GM19452 (cell line): ENCODE measurements around the gene CERS6.
"Not testable (repeated sequence)": the region's sequence is repeated elsewhere in the genome, so short reads cannot be mapped to it uniquely, and the experiment has no call there.

ENCODE experiments used
- ATAC-seq: cut with Tn5 transposase; IDR thresholded peaks from one replicate; pipeline ENCODE4 v1.9.1; 2021; ENCODE audit not compliant: unreplicated experiment

Gene CERS6

GRCh38 chr2:168662651-168663208 is 206.7 kb downstream of the CERS6 start:
- ATAC-seq, result no peak

GRCh38 chr2:168663993-168664392 is 207.9 kb downstream of the CERS6 start:
- no peak for ATAC-seq

DNA sequence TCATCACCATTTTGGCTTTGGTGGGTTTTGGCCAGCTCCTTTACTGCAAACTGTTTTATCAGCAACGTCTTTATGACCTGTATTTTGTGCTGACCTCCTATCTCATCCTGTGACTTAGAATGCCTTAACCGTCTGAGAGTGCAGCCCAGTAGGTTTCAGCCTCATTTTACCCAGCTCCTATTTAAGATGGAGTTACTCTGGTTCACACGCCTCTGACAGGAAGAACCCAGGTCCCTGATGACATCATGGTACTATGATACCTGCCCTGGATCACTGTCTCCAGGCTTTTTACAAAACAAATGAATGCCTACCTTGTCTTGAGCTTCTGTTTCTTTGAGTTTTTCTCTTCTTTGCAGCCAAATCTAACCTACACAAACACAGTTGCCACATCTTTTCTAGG is 208.6 kb downstream of the CERS6 start:
- not testable (repeated sequence) for ATAC-seq

GRCh38 chr2:168666339-168666738 is 210.3 kb downstream of the CERS6 start:
- ATAC-seq, result no peak

DNA sequence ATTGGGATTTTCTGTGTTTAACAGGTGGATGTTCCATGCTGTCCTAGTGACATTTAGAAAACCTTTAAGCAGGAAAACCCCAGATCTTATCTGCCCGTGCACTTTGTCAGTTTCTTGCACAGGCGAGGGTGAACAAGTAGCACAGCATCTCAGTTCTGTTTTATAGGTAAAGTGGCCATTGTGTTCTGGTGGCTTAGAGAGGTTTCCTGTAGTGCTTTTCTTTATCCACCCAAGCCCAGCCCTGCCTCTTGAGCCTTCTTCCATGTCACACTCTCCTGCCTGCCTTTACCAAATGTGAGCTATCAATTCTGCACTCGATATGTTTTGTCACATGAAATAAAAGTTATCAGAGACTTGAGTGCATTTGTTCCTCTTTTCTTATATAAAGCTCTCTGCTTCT is 211.1 kb downstream of the CERS6 start:
- ATAC-seq, result no peak

DNA sequence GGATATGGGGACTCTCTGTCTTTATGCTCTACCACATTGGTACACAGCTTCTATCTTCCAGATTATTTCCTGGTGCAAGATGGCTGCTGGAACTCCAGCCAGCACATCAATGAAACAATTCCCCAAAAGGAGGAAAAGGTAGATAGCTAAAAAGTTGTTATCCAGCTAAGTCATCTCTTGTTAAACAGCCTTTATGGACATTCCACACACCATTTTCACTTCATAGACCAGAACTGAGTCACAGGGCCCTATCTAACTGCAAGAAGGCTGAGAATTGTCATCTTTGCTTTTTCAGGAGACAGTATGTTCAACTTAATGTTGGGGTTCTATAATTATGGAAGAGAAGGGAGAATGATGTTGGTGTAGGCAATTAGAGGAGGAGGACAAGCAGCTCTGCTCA is 213.1 kb downstream of the CERS6 start:
- no peak for ATAC-seq

- ATAC-seq, result no peak
These were observed 214.4 kb downstream of the CERS6 start for GRCh38 chr2:168670478-168670877.

GRCh38 chr2:168671932-168672331 is 215.9 kb downstream of the CERS6 start:
- ATAC-seq, result no peak

GRCh38 chr2:168673265-168674189 is 217.5 kb downstream of the CERS6 start:
- ATAC-seq, result no peak

- ATAC-seq, result no peak
These were observed 222.2 kb downstream of the CERS6 start for GRCh38 chr2:168678153-168678853.

DNA sequence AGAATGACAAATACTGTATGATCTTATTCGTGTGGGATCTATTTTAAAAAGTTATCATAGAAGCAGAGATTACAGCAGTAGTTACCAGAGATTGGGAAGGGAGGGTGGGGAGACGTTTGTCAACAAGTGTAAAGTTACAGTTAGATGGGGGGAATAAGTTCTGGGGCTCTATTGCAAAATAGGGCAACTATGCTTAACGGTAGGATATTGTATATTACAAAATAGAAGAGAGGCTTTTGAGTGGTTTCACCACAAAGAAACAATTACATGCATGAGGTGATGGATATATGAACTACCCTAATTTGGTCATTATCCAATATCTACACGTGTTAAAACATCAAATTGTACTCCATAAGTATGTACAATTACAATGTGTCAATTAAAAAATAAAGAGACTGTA is 223.0 kb downstream of the CERS6 start:
- ATAC-seq, result no peak

DNA sequence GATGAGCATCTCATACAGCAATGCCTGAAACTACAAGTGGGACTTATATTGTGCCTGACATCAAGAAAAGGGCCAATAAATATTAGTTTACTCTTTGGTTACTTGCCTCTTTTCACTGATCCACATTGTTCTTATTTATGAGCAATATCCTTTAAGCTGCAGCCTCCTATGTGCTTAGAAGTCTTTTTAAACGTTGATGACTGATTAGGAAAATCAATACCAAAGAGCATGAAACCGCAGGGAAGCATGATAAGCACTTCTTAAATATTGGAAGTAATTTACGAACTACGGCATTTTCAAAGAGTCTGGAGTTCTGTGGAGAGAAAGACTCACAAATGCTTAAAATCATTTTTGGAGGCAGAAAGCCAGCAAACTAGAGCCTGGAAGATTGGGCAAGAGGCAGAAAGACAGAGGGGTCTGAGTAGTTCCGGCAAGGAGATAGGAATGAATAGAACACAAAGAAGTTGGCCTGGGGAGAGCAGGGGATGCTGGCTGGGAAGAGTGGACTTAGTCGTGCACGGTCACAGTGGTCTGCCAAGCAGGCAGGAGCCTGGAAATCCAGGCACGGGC is 223.8 kb downstream of the CERS6 start:
- ATAC-seq, result no peak

GRCh38 chr2:168683996-168684395 is 227.9 kb downstream of the CERS6 start:
- no peak for ATAC-seq

DNA sequence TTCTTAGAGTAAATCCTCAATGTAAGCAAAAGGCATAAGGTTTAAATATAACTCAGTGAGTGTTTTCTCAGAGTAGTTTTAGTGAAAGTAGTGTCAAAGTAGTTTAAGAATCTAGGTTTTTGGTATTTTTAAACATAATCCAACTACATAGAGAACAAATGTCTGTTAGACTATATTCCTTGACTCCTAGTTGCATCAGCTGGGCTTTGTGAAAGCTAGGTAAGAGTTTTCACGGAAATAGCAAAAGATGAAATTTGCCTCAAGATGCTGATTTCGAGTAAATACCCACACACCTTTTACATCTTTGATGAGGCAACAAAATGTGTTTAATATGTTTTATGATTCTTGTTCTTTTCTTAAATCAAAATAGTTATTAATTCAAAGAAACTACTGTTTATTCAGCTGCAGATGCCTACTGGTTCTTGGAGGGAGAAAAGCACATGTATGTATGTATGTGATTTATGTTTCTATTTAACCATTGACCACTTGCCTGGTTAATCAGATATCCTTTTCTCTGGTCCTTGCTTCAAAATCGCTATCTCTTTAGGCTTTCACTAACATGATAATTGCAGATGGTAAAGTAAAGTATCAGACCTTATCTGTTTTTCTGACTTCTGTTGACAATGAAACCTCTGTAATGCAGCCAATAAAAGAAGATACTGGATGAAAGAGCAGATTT is 229.0 kb downstream of the CERS6 start:
- ATAC-seq, result no peak

DNA sequence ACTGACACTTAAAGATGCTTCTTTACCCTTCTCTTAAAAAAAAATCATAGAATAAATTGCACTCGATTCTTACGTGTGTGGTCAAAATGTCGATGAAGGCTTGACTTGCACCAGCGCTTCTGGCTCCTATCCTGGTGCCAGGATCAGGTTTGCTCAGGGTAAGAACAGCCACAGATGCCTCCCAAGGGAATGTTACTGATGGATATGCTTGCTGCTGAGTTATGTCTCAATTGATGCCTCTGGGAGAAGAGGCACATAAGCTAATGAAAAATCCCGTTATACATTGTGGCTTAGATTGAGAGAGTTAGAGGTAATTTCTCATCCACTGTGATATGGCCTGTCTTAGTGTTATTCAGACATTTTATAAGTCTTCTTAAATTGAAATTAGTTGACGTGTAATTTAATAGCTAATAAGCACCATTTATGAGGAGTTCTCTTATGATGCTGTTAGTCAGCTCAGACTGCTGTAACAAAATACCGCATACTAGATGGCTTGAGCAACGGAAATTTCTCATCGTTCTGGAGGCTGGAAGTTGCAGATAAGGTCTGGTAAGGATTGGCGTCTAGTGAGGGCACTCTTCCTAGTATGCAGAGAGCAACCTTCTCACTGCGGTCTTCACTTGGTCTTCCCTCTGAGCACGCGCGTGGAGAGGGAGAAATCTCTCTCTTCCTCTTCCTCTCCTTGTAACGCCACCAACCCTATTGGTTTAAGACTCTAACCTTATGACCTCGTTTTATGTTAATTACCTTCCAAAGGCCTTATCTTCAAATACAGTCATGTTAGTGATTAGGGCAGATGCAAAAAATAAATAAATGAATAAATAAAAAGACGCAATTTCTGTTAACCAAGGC is 229.8 kb downstream of the CERS6 start:
- no peak for ATAC-seq

DNA sequence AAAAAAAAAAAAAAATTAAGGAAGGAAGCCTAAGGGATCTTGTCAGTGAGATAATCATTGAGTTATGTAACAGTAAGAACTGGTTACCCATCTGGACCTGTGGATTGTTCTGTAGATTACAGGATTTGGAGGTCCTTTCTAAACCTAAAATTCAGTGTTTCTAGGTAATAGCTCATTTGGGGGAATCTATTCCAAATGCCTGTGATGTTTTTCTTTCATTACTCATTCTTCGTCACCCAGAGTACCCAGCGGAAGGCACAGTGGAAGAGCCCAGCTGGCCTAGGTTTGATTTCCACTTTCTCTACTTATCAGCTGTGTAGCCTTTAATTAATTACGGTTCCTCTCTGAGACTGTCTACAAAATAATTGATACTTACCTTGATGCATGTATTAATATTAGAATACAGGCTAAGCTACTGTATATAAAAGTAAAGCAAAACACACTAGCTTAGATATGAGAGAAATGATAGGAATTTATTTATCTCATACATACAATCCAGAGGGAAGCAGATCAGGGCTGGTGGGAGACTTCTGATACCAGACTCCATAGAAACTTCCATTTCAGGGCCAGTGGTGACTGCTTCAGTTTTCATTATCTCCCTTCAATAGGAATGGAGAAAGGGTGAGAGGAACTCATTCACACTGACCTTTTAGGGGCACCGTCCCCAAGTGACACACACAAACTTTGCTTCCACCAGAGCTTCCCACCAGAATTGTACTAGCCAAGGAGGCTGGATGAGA is 230.6 kb downstream of the CERS6 start:
- ATAC-seq, result no peak

DNA sequence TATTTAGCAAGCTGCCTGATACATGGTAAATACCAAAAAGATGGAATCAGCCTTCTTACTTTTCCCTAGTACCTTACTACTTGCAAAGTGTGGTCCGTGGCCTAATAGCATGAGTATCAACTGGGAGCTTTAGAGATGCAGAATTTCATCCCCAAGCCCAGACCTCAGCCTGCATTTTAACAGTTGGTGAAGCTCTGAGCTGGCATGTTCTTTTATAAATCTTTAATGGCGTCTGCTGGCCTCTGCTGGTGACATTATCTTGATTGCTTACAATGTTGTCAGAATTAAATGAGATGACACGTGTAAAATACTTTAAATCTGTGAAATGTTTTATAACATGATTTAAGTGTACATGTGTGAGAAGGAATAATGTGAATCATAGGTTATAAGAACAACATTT is 231.2 kb downstream of the CERS6 start:
- ATAC-seq, result no peak

GRCh38 chr2:168690381-168690885 is 234.4 kb downstream of the CERS6 start:
- no peak for ATAC-seq

GRCh38 chr2:168691221-168691620 is 235.1 kb downstream of the CERS6 start:
- no peak for ATAC-seq
